NK-92 (cell line): ENCODE results near the gene HACD3.
"Not testable (repeated sequence)": the region's sequence is repeated elsewhere in the genome, so short reads cannot be mapped to it uniquely, and the experiment has no call there.

Experiments used
- DNase-seq: peaks from one replicate; lab custom pipeline; 2025; ENCODE audit not compliant: unreplicated experiment; lab: John Stamatoyannopoulos, UW

The HACD3 gene

DNA sequence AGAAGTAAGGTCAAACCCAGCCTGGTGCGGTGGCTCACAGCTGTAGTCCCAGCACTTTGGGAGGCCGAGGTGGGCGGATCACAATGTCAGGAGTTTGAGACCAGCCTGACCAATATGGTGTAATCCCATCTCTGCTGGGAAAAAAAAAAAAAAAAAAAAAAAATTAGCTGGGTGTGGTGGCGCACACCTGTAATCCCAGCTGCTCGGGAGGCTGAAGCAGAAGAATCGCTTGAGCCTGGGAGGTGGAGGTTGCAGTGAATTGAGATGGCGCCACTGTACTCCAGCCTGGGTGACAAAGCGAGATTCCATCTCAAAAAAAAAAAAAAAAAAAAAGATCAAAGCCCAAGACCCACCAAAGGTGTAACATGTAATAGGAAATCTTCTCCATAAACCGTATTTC lies 19.0 kb downstream of the HACD3 start:
- DNase-seq: not testable (repeated sequence)

DNA sequence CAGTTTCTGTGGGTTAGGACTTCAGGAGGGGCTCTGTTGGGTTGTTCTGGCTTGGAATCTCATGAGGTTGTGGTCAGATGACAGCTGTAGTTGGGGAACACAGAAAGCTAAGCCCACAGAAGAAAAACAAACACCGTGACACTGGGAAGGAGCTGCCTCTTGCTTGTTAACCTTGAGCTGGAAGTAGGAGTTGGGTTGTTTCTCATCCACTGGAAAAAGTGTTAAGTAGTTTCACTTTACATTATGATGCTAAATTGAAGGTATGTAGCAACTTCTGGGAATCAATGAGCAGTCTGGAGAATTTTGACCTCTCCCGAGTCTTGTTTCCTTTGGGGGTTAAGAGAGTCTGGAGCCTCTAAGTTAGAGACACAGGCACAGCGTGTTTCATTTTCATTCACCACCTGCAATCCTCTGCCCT lies 20.4 kb downstream of the HACD3 start:
- DNase-seq: no peak

DNA sequence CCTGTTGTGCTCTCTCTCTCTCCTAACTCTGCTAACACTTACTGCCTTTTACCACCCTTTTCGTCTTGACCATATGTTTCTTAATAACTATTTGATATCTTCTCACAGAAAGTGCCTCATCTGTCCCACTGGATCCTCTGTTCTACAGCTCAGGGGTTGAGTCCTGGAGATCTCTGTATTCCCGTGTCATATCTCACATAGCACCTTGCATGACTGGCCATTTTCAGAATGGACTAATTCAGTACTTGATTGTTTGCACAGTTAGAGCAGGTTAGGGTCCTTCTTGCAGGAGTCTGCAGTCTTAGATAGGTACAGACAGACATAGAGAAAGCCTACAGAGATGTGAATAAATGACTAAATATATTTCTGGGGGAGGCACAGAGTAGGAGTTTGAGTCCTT lies 20.9 kb downstream of the HACD3 start:
- DNase-seq: no peak

DNA sequence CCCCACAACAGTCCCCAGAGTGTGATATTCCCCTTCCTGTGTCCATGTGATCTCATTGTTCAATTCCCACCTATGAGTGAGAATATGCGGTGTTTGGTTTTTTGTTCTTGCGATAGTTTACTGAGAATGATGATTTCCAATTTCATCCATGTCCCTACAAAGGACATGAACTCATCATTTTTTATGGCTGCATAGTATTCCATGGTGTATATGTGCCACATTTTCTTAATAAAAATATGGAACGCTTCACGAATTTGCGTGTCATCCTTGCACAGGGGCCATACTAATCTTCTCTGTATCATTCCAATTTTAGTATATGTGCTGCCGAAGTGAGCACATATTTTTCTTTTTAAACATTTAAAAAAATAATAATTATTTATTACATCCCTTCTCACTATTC lies 22.6 kb downstream of the HACD3 start:
- DNase-seq: not testable (repeated sequence)

DNA sequence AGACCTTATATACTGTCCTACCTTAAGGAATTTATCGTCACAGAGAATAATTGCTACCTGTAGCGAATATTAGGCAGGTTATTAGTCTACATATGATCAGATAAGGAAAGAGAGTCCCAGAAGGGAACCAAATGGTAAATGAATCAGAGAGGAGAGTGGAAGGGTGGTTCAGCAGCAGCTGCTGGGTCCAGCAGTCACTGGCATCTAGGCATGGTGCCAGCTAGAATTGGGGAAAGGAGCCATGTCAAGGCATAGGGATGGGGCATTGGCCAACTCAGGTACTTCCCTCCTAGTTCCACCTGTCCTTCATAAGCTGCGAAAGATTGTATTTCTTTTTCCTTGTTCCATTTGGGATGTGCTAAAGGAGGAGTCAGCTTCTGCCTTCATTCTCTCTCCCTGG lies 23.4 kb downstream of the HACD3 start:
- DNase-seq: no peak

DNA sequence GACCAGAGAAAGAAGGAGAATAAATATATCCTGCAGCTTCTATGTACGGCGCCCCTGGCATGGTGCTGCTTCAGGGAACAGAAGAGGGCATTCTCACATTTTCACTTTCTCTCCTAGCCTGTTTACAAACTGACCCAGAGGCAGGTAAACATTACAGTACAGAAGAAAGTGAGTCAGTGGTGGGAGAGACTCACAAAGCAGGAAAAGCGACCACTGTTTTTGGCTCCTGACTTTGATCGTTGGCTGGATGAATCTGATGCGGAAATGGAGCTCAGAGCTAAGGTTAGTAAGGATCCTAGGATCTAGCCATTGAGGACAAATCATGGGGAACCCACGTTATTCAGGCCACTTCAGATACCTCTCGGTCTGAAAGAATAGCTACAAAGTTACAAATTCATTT lies 26.4 kb downstream of the HACD3 start:
- no peak for DNase-seq

DNA sequence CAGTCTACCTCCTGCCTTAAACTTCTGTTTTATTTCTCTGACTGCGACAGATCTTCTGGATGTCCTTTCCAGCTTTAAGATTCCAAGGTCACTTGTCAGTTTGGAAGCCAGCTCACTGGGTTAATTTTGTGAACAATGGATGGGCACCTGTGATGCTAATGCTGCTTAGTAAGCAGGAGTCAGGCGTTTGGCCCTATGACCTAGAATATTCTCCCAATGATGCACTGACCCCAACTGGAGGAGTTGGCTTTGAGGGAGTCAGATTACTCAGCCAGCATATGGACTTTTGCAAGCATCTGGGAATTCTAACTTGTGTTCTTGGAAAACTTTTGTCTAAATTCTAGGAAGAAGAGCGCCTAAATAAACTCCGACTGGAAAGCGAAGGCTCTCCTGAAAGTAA lies 28.1 kb downstream of the HACD3 start:
- no peak for DNase-seq

DNA sequence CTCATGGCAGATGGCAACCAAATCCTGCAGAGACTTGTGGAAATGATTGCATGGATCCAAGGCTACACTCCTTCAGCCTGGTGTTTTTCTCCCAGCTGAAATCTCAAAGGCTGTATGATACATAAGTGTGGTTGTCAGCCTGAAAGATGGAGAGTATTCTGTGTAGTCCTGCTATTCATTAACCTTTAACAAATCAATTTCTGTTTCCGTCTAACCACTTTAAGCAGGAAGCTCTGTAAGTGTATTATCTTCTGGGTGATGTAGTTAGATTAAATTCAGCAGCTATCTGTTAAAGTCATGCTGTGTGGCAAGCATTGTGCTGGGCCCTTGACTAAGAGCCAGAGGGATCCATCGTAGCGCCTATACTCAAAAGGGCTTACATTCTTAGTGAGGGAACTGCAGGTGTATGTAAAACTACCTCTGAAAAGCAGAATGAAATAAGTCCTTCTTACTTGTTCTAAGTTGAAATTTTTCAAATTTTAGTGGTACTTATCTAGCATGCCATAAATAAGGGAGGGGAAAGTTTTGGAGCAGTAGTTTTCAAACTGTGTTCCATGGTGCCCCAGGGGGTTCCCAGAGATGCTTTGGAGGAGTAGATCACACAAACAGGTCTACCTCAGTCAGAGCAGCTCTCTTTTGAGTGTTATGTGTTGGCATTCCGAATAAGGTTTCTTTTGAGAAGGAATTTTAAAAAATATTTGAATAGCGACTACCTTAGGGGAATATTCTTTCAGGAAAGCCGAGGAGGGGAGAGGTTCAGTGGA lies 28.9 kb downstream of the HACD3 start:
- no peak for DNase-seq

DNA sequence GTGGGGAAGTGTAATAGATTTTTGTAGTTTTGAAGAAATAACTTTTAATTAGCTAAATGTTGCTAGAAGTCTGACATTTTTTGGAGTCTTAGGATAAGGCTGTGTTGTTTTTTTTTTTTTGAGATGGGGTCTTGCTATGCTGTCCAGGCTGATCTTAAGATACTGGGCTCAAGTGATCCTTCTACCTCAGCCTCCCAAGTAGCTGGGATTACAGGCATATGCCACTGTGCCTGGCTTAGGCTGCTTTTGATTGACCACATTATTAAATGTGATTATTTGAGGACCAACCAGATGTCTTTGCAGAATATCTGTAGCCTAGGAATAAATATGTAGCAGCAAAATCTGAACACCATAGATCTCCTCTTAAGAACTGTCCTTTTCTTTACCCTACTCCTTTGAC lies 29.7 kb downstream of the HACD3 start:
- DNase-seq: no peak

DNA sequence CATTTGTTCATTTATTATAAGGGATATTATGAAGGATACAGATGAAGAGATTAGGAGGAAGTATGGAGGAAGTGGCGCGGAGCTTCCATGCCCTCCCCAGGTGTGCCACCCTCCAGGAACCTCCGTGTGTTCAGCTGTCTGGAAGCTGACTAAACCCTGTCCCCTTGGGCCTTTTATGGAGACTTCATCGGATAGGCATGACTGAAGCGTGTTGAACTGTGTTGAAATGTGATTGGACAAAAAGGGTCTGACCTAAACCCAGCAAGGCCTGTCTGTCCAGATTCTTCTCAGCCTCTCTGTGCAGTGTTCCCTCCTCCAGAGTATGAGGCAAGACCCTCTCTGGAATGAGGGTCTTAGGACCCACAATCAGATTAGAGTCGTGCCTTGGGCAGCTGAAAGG lies 31.7 kb downstream of the HACD3 start:
- DNase-seq: no peak

DNA sequence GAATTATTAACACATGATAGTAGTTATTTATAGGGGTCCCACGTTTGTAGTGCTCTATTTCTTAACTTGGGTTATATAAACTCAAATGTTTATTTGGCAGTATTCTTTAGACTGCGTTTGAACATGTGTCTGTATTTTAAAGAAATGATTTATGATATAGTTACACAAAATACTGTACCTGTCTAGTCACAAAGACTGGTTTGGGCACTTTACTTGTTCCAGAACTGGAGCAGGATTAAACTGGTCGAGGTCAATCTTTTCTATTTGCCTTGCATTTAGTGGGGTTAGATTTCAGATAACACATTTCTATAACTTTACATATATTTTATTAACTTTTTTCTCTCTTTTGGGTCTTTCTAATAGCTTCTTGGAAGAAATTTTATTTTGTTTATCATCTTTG lies 39.5 kb downstream of the HACD3 start:
- DNase-seq: no peak

DNA sequence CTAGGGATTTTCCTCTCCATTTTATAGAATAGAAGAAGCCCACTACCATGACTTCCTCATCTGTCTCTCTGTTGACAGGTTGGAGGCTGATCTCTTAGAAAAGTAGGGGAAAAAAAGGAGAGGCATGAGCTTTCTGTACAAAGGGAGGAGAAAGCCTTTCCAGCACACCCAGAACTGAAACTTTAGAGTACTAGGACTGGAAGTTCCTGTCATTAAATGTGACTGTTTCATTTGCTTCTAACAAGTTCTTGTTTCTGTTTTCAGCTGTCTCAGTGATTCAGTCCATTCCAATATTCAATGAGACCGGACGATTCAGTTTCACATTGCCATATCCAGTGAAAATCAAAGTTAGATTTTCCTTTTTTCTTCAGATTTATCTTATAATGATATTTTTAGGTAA lies 41.7 kb downstream of the HACD3 start:
- DNase-seq: no peak

DNA sequence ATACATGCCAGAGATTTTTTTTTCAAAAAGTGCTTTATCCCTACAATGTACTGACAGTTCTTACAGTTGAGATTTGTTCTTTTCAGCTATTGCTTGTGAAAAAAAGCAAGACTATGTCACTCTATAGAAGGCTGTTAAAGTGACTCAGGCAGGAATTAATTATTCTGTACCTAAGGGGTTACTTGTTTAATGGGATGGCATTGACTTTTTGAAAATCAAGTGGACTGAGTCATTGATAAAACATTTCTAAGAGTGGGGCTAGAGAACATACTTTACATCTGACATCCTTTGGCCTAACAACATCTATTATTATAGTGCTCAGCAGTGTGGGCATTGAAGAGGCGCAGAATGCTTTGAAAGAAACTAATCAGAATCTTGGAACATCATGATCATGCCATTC lies 46.4 kb downstream of the HACD3 start:
- no peak for DNase-seq

DNA sequence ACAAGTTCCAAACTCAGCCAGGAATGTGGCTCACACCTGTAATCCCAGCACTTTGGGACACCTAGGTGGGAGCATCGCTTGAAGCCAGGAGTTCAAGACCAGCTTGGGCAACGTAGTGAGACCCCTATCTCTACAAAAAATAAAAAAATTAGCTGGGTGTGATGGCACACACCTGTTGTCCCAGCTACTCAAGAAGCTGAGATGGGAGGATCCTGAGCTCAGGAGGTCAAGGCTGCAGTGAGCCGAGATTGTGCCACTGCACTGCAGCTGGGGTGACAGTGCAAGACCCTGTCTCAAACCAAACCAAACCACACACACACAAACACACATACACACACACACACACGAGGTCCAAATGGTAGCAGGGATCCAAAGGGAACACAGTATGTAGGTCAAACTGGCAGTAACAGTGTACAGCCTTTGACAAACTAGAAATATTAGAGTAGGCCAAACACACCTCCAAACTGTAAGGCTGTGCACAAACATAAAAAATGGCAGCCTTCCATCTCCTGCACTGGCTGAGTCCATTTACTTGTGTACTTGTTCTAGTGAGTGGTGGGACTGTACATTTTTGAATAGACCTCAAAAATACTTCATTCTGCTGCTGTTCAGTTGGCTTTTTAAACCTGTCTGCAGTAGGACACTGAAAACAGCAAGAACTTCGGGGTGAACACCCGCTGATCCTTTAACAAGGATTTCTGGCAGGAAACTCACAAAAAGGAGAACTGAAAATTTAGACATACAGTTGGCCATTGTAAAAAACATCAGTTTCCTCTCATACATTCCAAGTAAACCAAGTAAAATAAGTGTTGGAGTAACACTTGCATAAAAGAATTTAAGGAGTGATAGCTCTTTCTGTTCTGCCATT lies 47.1 kb downstream of the HACD3 start:
- no peak for DNase-seq

DNA sequence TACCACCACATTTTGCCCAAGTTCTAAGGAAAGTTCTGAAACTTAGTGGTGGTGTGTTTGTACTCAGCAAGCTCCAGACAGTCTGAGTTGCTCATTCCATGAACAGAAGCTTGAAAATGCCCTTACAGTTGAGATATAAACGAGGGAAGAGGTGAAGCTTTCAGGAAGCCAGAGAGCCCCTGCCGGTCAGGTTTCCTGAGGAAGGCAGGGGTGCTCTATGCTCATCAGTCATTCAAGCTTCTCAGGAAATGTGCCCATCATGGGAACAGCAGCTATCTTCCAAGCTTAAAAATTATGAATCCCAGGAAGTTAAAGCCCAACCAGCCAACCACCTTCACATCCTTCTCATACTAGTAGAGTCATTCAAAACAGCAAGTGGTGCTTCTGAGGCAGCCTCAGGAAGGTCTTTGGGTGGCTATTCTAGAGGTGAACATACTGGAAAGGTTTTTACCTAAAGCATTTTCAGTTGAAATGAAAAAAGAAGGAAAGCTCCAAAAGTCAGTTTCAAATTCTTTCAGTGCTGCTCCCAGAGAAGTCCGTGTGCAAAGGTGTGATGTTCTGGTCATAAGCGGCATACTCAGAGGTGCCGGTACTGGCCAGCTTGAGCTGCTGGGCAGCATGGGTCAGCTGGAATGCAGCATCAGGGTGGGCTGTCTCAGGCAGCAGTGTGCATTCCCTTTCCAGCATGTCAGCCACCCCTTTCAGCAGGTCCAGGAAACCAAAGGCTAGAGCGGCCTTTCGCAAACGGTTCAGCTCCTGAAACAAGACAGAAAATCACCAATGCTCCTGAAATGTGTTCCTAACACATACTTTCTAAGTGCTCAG lies 48.9 kb downstream of the HACD3 start:
- no peak for DNase-seq

DNA sequence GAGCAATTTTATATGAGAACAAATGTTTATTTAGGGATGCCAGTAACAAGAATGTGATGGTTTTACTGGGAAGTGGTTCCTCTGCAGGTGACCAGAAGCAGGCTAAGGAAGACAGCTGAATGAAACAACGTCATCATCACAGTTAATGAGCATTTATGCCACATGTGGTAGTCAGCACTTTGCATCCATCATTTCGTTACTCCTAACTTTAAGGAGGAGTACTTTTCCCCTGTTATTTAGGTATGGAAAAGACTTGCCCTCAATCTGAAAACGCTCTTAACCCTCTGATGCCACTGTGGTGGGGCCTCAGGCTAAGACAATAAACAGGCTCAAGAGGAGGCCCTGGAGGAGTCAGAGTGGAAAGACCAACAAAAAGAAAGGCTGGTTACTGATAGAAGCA lies 49.5 kb downstream of the HACD3 start:
- no peak for DNase-seq

DNA sequence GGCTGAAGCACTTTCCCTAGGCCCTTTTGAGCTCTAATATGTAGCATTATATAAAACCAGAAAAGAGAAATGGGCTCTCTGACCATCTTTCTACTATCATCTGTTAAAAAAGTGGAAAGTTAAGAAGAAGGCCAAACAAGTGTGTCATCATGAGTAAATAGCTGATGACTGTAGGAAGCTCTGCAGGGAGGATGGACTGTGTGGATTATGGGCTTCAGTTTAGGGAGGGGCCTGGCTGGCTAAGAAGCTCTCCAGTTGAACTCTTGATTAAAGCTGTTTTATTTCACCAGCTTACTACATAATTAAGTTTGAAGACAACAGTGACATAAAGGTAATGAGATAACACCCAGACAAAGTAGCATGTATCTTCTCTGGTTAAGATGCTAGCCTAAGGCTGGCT lies 50.0 kb downstream of the HACD3 start:
- DNase-seq: no peak

DNA sequence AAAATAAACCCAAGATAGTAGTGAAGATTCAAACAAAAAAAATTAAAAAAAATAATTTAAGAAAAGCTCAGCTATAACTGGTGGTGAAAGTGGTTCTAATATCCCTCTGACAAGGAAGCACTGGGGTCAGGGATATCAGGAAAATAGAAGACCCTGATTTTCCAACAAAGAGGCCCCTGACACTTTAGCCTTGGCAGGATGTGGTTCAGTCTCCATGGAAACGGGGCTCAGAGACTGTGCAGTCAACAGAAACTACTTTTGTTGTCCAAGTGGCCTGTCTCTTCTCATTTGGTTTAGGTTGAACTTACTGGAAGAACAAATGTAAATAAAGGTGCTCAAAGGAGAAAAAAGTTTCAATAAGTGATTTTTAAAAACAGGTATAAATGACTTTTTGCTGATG lies 53.4 kb downstream of the HACD3 start:
- no peak for DNase-seq

DNA sequence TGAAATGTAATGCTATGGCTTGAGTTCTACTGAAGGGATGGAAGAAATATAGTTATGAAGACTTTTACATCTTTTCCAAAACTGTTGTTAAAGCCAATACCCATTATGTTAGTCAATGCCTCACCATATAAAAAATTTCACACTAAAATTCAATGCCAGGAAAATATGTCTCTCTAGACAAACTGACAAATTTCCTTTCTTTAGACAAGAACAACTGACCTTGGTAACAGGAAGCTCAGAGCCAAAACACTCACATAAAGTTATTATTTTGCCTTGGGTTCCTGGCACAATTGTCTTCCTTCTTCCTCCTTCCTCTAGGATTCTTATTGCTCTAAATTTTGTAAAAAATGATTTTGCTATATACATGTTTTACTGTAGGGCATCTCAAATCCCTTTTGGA lies 54.0 kb downstream of the HACD3 start:
- DNase-seq: no peak

DNA sequence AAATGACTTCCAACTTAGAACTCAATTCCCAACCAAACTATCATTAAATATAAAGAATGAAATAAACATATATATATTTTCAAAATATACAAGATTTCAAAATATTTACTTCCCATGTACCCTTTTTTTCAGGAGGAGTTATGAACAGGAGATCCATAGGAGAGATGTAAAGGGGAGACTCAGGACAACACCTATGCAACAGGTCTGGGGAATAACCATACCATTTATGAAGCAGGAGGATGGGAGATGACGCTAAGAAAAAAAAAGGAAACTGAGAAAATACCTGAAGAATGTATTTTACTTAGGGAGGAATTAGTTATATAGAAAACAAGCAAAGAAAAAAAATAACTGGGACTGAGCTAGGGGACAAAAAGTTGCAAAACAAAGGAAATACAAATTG lies 56.8 kb downstream of the HACD3 start:
- no peak for DNase-seq

DNA sequence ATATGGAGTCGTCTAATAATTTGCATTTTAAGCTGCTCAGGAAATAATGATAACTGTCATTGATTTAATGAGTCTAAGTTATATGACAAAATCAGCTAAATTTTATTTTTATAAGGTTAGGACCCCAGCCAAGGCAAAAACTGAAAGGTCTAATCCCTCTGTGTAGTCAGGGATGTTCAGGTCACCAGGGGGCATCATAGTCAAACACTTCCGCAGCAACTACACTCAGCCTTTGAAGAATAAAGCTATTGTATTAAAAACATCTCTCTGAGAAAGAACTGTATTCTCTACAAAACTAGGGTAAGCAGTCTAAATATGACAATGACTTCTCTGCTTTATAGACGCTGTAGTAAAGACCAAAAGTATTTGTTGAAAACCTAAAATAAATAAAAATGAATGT lies 65.7 kb downstream of the HACD3 start:
- no peak for DNase-seq

DNA sequence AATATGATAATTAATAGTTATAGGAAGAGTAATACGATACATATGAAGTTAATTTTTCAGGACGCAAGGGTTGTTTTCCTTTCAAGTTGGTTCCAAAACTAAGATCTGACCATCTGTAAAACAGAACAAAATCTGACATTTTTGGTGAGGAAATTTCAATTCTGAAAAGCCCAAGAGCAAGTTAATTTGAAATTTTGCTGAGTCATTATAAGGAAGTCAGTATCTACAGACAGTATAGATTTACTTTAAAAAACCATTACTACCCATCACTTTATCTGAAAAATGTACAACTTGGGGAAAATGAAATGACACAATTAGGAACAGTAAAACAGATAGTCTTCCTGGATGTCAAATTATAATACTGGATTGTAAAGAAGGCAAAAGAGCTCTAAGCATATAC lies 68.2 kb downstream of the HACD3 start:
- no peak for DNase-seq
